Common myeloid progenitor, CD34-positive (primary cell): ENCODE measurements around the gene CDKL2.
A peak's percentile ranks its signal among the peaks of the same experiment; 100 is the strongest.

Experiments
- CTCF ChIA-PET: fragments of 350-600 bp; sonication (Branson Sonifier 250); formaldehyde crosslinking; loops from one replicate; lab custom pipeline; 2021; ENCODE audit warnings: antibody characterized with exemption; lab: Charles Lee
- POLR2A ChIA-PET: fragments of 350-600 bp; sonication (Branson Sonifier 250); formaldehyde crosslinking; loops from one replicate; lab custom pipeline; 2021; ENCODE audit warnings: antibody characterized with exemption; lab: Charles Lee
- DNase-seq, 3 donors: peaks; one replicate each; pipeline versions ENCODE4 v3.0.0 to v3.0.0-alpha.2; 2013
- H3K27ac ChIP-seq, 2 experiments: 1 replicate in 1 of 2; 2 replicates in 1 of 2; pipeline ENCODE4 v1.7.0; 2013; ENCODE audit warnings: inconsistent platforms in 2 of 2, low read length in 2 of 2, mild to moderate bottlenecking in 2 of 2, low read depth in 1 of 2, moderate library complexity in 1 of 2; ENCODE audit not compliant: severe bottlenecking in 2 of 2, insufficient read depth in 1 of 2, poor library complexity in 1 of 2
- H3K27me3 ChIP-seq, 5 experiments: replicated peaks in 2 of 5; 1 replicate in 3 of 5; 2 replicates in 2 of 5; pipeline versions ENCODE4 v1.6.1 to v1.7.0; 2013; ENCODE audit warnings: low read length in 4 of 5, mild to moderate bottlenecking in 2 of 5, moderate library complexity in 2 of 5, inconsistent platforms in 1 of 5; ENCODE audit not compliant: insufficient read depth in 5 of 5, control insufficient read depth in 4 of 5
- H3K36me3 ChIP-seq, 4 experiments: 1 replicate in 2 of 4; 2 replicates in 2 of 4; pipeline versions ENCODE4 v1.6.1 to v1.7.0; 2013; ENCODE audit warnings: low read length in 3 of 4, control low read depth in 1 of 4, mild to moderate bottlenecking in 1 of 4; ENCODE audit not compliant: control insufficient read depth in 4 of 4, insufficient read depth in 4 of 4
- H3K4me1 ChIP-seq, 4 experiments: 1 replicate in 3 of 4; 2 replicates in 1 of 4; pipeline versions ENCODE4 v1.6.1 to v1.7.1; 2013; ENCODE audit warnings: low read length in 3 of 4, mild to moderate bottlenecking in 3 of 4, control low read depth in 1 of 4, inconsistent platforms in 1 of 4, moderate library complexity in 1 of 4; ENCODE audit not compliant: control insufficient read depth in 4 of 4, insufficient read depth in 4 of 4; ENCODE audit errors: control extremely low read depth in 1 of 4
- H3K4me3 ChIP-seq, 7 experiments: 1 replicate in 4 of 7; 2 replicates in 3 of 7; pipeline versions ENCODE4 v1.5.1 to v1.7.0; 2013; ENCODE audit warnings: mild to moderate bottlenecking in 7 of 7, low read length in 6 of 7, moderate library complexity in 6 of 7, inconsistent platforms in 2 of 7, low read depth in 2 of 7, control low read depth in 1 of 7; ENCODE audit not compliant: insufficient read depth in 4 of 7, control insufficient read depth in 1 of 7; ENCODE audit errors: extremely low read depth in 1 of 7
- H3K9me3 ChIP-seq, 5 experiments: 1 replicate in 4 of 5; 2 replicates in 1 of 5; pipeline versions ENCODE4 v1.6.1 to v1.7.1; 2013; ENCODE audit warnings: low read length in 4 of 5, mild to moderate bottlenecking in 2 of 5, inconsistent platforms in 1 of 5, low read depth in 1 of 5, moderate library complexity in 1 of 5; ENCODE audit not compliant: control insufficient read depth in 4 of 5, insufficient read depth in 2 of 5; ENCODE audit errors: control extremely low read depth in 1 of 5
- WGBS: methylation state at CpG from one replicate; pipeline ENCODE4 v1.1.5; 2013; ENCODE audit not compliant: insufficient coverage; 5-methylcytosine and 5-hydroxymethylcytosine counted together

The CDKL2 gene

GRCh38 chr4:75633846-75634245 lies 3.5 kb upstream of the CDKL2 start:
- Histone ChIP-seq H3K4me1 (peaks cover 2 to 12% (median 10%) of the 10 kb centered on the region in 4 experiments), H3K9me3 (no peaks in the 10 kb centered on the region), H3K27me3 (peaks cover 0 to 4% (median 0%) of the 10 kb centered on the region in 5 experiments), H3K27ac (no peak overlapping the region), H3K36me3 (no peaks in the 10 kb centered on the region), H3K4me3 (no peak overlapping the region)
- CTCF ChIA-PET = no interaction called here
- DNase-seq = peak in 1 of 3 donors; percentile 29
- POLR2A ChIA-PET = no interaction called here
- WGBS = 40% methylated on average over 1 of the region's 2 CpGs

- peaks cover 2 to 12% (median 10%) of the 10 kb centered on the region in 4 experiments for H3K4me1 ChIP-seq
- WGBS = 52% methylated on average over 9 of the region's 9 CpGs
- CTCF ChIA-PET = no interaction called here
- H3K9me3 ChIP-seq = no peaks in the 10 kb centered on the region
- H3K27me3 ChIP-seq = peaks cover 0 to 4% (median 0%) of the 10 kb centered on the region in 5 experiments
- no peaks in the 10 kb centered on the region for H3K36me3 ChIP-seq
- H3K4me3 ChIP-seq = peak overlapping the region; percentile 28 to 86 (median 62)
- H3K27ac ChIP-seq = no peak overlapping the region
- POLR2A ChIA-PET = no interaction called here
- DNase-seq = no peak
These were observed 605 bp upstream of the CDKL2 start for GRCh38 chr4:75630937-75631329.

DNA sequence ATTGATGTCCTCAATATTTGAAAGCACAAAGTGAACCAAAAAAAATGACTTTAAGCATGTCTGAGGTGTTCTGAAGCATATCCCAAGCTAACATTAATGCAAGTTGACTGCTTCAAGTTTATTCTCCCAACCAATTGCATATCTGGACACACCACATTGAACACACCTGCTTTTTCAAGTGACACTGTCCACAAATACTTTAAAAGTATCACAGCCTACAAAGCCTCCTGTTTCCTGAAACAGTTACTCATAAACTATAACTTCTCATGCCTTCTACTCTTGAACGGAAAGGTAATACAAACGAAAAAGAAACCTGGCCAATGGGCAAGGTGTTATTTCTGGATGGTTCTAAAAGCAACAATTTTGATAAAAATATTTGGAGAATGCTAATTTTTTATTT lies 1.1 kb downstream of the CDKL2 start:
- POLR2A ChIA-PET = no interaction called here
- WGBS = 83% methylated on average over 1 of the region's 2 CpGs
- CTCF ChIA-PET = interaction anchor here (0.6 to 1.7 kb wide), 2 partner anchors 10 to 219 kb away, joined by 3 to 4 read pairs; no protein-coding TSS in a partner anchor

GRCh38 chr4:75623026-75623425 lies 7.3 kb downstream of the CDKL2 start:
- Histone ChIP-seq H3K36me3 (no peaks in the 10 kb centered on the region), H3K4me1 (no peaks in the 10 kb centered on the region), H3K27me3 (no peaks in the 10 kb centered on the region), H3K9me3 (no peaks in the 10 kb centered on the region), H3K27ac (no peak overlapping the region), H3K4me3 (no peak overlapping the region)
- DNase-seq = no peak
- 100% methylated on average over 2 of the region's 5 CpGs for WGBS
- ChIA-PET CTCF (no interaction called here), POLR2A (no interaction called here)

More for the DNA sequence above, 1.1 kb downstream of the CDKL2 start:
- no peaks in the 10 kb centered on the region for H3K9me3 ChIP-seq
- no peaks in the 10 kb centered on the region for H3K36me3 ChIP-seq
- DNase-seq = peak in 1 of 3 donors; percentile 41
- no peak overlapping the region for H3K27ac ChIP-seq
- peaks cover 0 to 4% (median 0%) of the 10 kb centered on the region in 5 experiments for H3K27me3 ChIP-seq
- H3K4me1 ChIP-seq = peaks cover 2 to 12% (median 10%) of the 10 kb centered on the region in 4 experiments
- H3K4me3 ChIP-seq = no peak overlapping the region

DNA sequence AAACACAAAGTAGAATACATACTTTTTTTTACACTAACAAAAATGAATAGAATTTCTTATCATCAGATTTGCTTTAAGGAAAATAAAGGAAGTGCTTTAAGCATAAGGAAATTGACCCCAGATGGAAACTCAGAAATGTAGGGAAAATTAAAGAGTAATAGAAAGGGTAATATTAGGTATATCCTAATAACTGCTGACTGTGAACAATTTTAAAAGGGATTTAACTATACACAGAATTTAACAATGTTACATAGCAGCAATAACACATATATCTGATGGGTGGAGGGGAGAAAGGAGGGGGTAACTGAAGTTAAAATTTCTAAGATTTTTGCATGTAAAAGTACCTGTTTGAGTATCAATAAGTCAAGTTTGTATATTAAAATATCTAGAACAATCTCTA lies 8.6 kb downstream of the CDKL2 start:
- no peak overlapping the region for H3K27ac ChIP-seq
- CTCF ChIA-PET = no interaction called here
- H3K27me3 ChIP-seq = no peaks in the 10 kb centered on the region
- POLR2A ChIA-PET = no interaction called here
- no peak overlapping the region for H3K4me3 ChIP-seq
- no peak for DNase-seq
- H3K9me3 ChIP-seq = peaks cover 0 to 1% (median 0%) of the 10 kb centered on the region in 5 experiments
- no peaks in the 10 kb centered on the region for H3K4me1 ChIP-seq
- H3K36me3 ChIP-seq = no peaks in the 10 kb centered on the region

DNA sequence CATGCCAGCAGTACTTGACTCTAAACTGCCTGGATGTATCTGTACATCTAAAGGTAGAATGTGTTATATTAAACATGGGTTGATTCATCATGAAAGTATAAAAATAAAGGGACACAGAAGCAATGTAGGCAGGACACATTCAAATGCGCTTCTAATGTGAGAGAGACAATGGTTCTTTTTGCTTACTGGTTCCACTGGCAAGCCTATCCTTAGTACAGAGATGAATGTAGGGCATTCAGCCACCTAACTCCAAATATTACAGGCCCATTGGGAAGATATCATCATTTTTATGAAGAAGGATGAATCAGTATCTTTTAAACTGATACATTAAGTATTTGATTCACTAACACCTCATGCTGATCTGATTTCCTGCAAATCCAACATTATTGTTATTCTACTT lies 18.0 kb downstream of the CDKL2 start:
- peaks cover 0 to 1% (median 0%) of the 10 kb centered on the region in 5 experiments for H3K9me3 ChIP-seq
- ChIA-PET POLR2A (no interaction called here), CTCF (no interaction called here)
- H3K4me3 ChIP-seq = no peak overlapping the region
- H3K4me1 ChIP-seq = no peaks in the 10 kb centered on the region
- no peaks in the 10 kb centered on the region for H3K36me3 ChIP-seq
- DNase-seq = no peak
- WGBS = no CpG with 5 or more reads among the region's 1 CpG
- H3K27ac ChIP-seq = no peak overlapping the region
- H3K27me3 ChIP-seq = no peaks in the 10 kb centered on the region

GRCh38 chr4:75605928-75606327 lies 24.4 kb downstream of the CDKL2 start:
- Histone ChIP-seq H3K27me3 (no peaks in the 10 kb centered on the region), H3K36me3 (no peaks in the 10 kb centered on the region), H3K9me3 (no peaks in the 10 kb centered on the region), H3K4me1 (no peaks in the 10 kb centered on the region), H3K27ac (no peak overlapping the region), H3K4me3 (no peak overlapping the region)
- DNase-seq = no peak
- ChIA-PET CTCF (interaction anchor here (0.9 kb wide), 1 partner anchor 23 kb away, joined by 3 read pairs; no protein-coding TSS in a partner anchor), POLR2A (no interaction called here)
- no CpG with 5 or more reads among the region's 4 CpGs for WGBS
